ENCODE data around the gene SALL1. TPM values are rescaled to one million over a fixed set of nuclear protein-coding genes. Genes with fewer than 3 reads are reported as not detected.

The SALL1 gene
- total and polyA plus RNA-seq, 2 donors (not counting 3 experiments of a cell fraction or from before 2014, with no cell fraction given): not detected

GRCh38 chr16:51153577-51154031, 2.5 kb upstream of the SALL1 start:
- TF ChIP-seq CTCF (IDR thresholded peaks at IDR 0.05; ENCODE audit: extremely low read depth in 1 of 2, insufficient read depth in 1 of 2, low read depth in 1 of 2, low read length in 2 of 2) (no peak), FOS (IDR thresholded peaks at IDR 0.05; ENCODE audit: borderline replicate concordance, insufficient read depth, low read length) (no peak), MAX (IDR thresholded peaks at IDR 0.05; ENCODE audit: insufficient read depth, insufficient read length) (no peak), EZH2 (IDR thresholded peaks at IDR 0.05; ENCODE audit: borderline replicate concordance, low read depth, low read length, severe bottlenecking) (no peak), POLR2AphosphoS5 (IDR thresholded peaks at IDR 0.05; ENCODE audit: insufficient read depth, low read depth, low read length) (no peak), JUN (IDR thresholded peaks at IDR 0.05; ENCODE audit: borderline replicate concordance, insufficient read depth, insufficient read length, low read depth) (no peak), POLR2A (IDR thresholded peaks at IDR 0.05; ENCODE audit: low read depth, low read length) (no peak)
- dilution Hi-C loops (cut with MboI; ENCODE audit: extremely low pct_ligation_motif_present, low sequenced_read_pairs): no loop called here
- DNase-seq (ENCODE audit: low read depth, low spot score) (no peak), FAIRE-seq (no peak)
- Histone ChIP-seq H4K20me1 (replicated peaks; ENCODE audit: control insufficient read depth, extremely low read depth, insufficient read depth, low read length) (no peaks in the 10 kb centered on the region), H3K4me3 (replicated peaks in 1 of 3; ENCODE audit: insufficient read depth in 1 of 3, low read depth in 1 of 3, low read length in 3 of 3) (no peak overlapping the region), H3K4me2 (ENCODE audit: insufficient read depth, low read length) (no peak overlapping the region), H2AFZ (ENCODE audit: low read depth, low read length) (no peak overlapping the region), H3K36me3 (ENCODE audit: control insufficient read depth in 2 of 2, extremely low read depth in 1 of 2, insufficient read depth in 2 of 2, low read length in 2 of 2) (no peaks in the 10 kb centered on the region), H3K9ac (replicated peaks; ENCODE audit: extremely low read depth, insufficient read depth, low read length) (no peak overlapping the region), H3K9me1 (replicated peaks; ENCODE audit: control insufficient read depth, extremely low read depth, insufficient read depth, low read length) (no peaks in the 10 kb centered on the region), H3K79me2 (ENCODE audit: control insufficient read depth, insufficient read depth, low read length) (no peaks in the 10 kb centered on the region), H3K27ac (ENCODE audit: insufficient read depth, low read depth, low read length) (no peak overlapping the region), H3K9me3 (replicated peaks; ENCODE audit: control insufficient read depth, insufficient read depth, low read length) (no peaks in the 10 kb centered on the region), H3K27me3 (ENCODE audit: control insufficient read depth in 2 of 2, insufficient read depth in 2 of 2, low read length in 2 of 2) (peaks cover 54 to 75% of the 10 kb centered on the region in 2 experiments), H3K4me1 (ENCODE audit: control insufficient read depth, extremely low read depth, insufficient read depth, low read length) (peaks cover 2% of the 10 kb centered on the region)
- POLR2A ChIA-PET: no interaction called here
- intact Hi-C loops (cut with micrococcal nuclease): no loop called here
- CTCF ChIA-PET: no interaction called here
- no TSS peak for BruUV-seq (replicated peaks)
